K562 (cell line): ENCODE results near the gene CPS1. TPM values are rescaled to one million over a fixed set of nuclear protein-coding genes. Genes with fewer than 3 reads are reported as not detected.

Source experiments
- ATAC-seq: fragments of 200-7000 bp; cut with Tn5 transposase; 3 replicates; pipeline ENCODE4 v1.9.1; 2020; ENCODE audit warnings: moderate library complexity
- BruUV-seq: library from RNA; stranded (reverse); fragments of 400-500 nt; replicated peaks from 2 replicates; lab custom pipeline; 2021; lab: Mats Ljungman, UMichigan
- CTCF ChIA-PET: fragments of 300-600 bp; formaldehyde crosslinking; extraction: SDS; loops from one replicate; lab custom pipeline; 2021; ENCODE audit warnings: low intra/inter-chr PET ratio; lab: Yijun Ruan, JAX
- POLR2A ChIA-PET: fragments of 300-600, 350-650 bp; sonication (Branson Sonifier 250); formaldehyde crosslinking; extraction: SDS; loops from one replicate; lab custom pipeline; 2021; ENCODE audit warnings: antibody characterized with exemption, inconsistent platforms; lab: Yijun Ruan, JAX
- DNase-seq, 4 experiments: peaks; one replicate each; pipeline versions ENCODE4 v3.0.0 to v3.0.0-alpha.2; 2011 to 2018; ENCODE audit warnings: low spot score in 3 of 4, mixed read lengths in 3 of 4; ENCODE audit errors: extremely low read depth in 1 of 4
- FAIRE-seq: peaks from 2 replicates; lab custom pipeline; 2011; peaks lifted over from hg19 to GRCh38; lab: Jason Lieb, UNC
- H2AFZ ChIP-seq: 2 replicates; pipeline ENCODE4 v1.6.0; 2011; ENCODE audit warnings: low read depth, low read length, control low read depth, inconsistent platforms
- H3K27ac ChIP-seq: fragments of 200-600 bp; 3 replicates; pipeline ENCODE4 v1.8.0; 2011; ENCODE audit warnings: low read depth, mild to moderate bottlenecking, control low read depth, inconsistent platforms, low read length, moderate library complexity, mixed read lengths; ENCODE audit errors: extremely low read depth
- H3K27me3 ChIP-seq, 2 experiments: fragments of 300-600 bp in 1 of 2; 2 replicates in 1 of 2; 3 replicates in 1 of 2; pipeline versions ENCODE4 v1.6.0 to v1.8.0; 2011; ENCODE audit warnings: inconsistent platforms in 2 of 2, low read length in 2 of 2, mild to moderate bottlenecking in 1 of 2, mixed read lengths in 1 of 2, moderate library complexity in 1 of 2; ENCODE audit not compliant: control insufficient read depth in 2 of 2, insufficient read depth in 2 of 2
- H3K36me3 ChIP-seq: fragments of 300-600 bp; 3 replicates; pipeline ENCODE4 v1.8.0; 2011; ENCODE audit warnings: mild to moderate bottlenecking, low read length, inconsistent platforms; ENCODE audit not compliant: control insufficient read depth, insufficient read depth
- H3K4me1 ChIP-seq, 2 experiments: fragments of 200-600 bp in 1 of 2; replicated peaks in 1 of 2; 2 replicates in 1 of 2; 3 replicates in 1 of 2; pipeline versions ENCODE4 v1.5.1 to v1.8.0; 2011; ENCODE audit warnings: inconsistent platforms in 2 of 2, low read length in 2 of 2, mild to moderate bottlenecking in 1 of 2, mixed read lengths in 1 of 2, moderate library complexity in 1 of 2; ENCODE audit not compliant: control insufficient read depth in 2 of 2, insufficient read depth in 2 of 2
- H3K4me2 ChIP-seq: 2 replicates; pipeline ENCODE4 v1.6.1; 2011; ENCODE audit warnings: low read length, control low read depth, inconsistent platforms, mixed read lengths; ENCODE audit not compliant: insufficient read depth
- H3K4me3 ChIP-seq: fragments of 200-600 bp; sonication (generic), shearing (Covaris generic); 2 replicates; pipeline ENCODE4 v1.5.1; 2016; ENCODE audit warnings: control low read depth, inconsistent platforms
- H3K79me2 ChIP-seq: fragments of 200-600 bp; 3 replicates; pipeline ENCODE4 v1.8.0; 2011; ENCODE audit warnings: low read length, inconsistent platforms; ENCODE audit not compliant: control insufficient read depth, insufficient read depth
- H3K9ac ChIP-seq, 2 experiments: 2 replicates each; pipeline versions ENCODE4 v1.6.0 to v1.6.1; 2011; ENCODE audit warnings: low read depth in 2 of 2, low read length in 2 of 2, control low read depth in 1 of 2, inconsistent platforms in 1 of 2, mild to moderate bottlenecking in 1 of 2, mixed read lengths in 1 of 2; ENCODE audit not compliant: insufficient read depth in 1 of 2
- H3K9me1 ChIP-seq: one replicate; pipeline ENCODE4 v1.6.0; 2011; ENCODE audit warnings: inconsistent platforms, mild to moderate bottlenecking, low read length, moderate library complexity; ENCODE audit not compliant: control insufficient read depth, insufficient read depth
- H3K9me3 ChIP-seq: replicated peaks from 2 replicates; pipeline ENCODE4 v1.5.1; 2011; ENCODE audit warnings: low read depth, low read length, inconsistent platforms; ENCODE audit not compliant: control insufficient read depth, insufficient read depth
- H4K20me1 ChIP-seq: replicated peaks from 2 replicates; pipeline ENCODE4 v1.6.1; 2011; ENCODE audit warnings: low read length, inconsistent platforms, mixed read lengths; ENCODE audit not compliant: control insufficient read depth, insufficient read depth
- BACH1 ChIP-seq: fragments of 200-800 bp; sonication (Bioruptor generic); IDR thresholded peaks from 2 replicates; pipeline ENCODE4 v1.6.1; 2016; ENCODE audit warnings: missing genetic modification characterization, missing compliant biosample characterization
- CAMTA2 ChIP-seq: fragments of 250-450 bp; sonication (Bioruptor Pico); conservative IDR thresholded peaks from 2 replicates; pipeline ENCODE4 v1.5.1; 2022
- CCAR2 ChIP-seq: fragments of 200-400 bp; formaldehyde crosslinking; IDR thresholded peaks from 2 replicates; pipeline ENCODE4 v1.6.1; 2017; ENCODE audit warnings: mild to moderate bottlenecking, low read depth, low read length
- CREBBP ChIP-seq: IDR thresholded peaks from one replicate; pipeline ENCODE4 v1.6.1; 2012; ENCODE audit warnings: low read depth, mild to moderate bottlenecking, control low read depth, inconsistent platforms, low read length
- HNRNPH1 ChIP-seq: fragments of 200-400 bp; formaldehyde crosslinking; optimal IDR thresholded peaks from 2 replicates; pipeline ENCODE3; 2017; ENCODE audit warnings: low read depth, mild to moderate bottlenecking, low read length, moderate library complexity
- ILK ChIP-seq: fragments of 450-650 bp; IDR thresholded peaks from 2 replicates; pipeline ENCODE4 v1.6.1; 2016; ENCODE audit warnings: missing genetic modification characterization, low read depth, mild to moderate bottlenecking, missing compliant biosample characterization, moderate library complexity, borderline replicate concordance
- MTF1 ChIP-seq: fragments of 250-450 bp; sonication (Bioruptor Pico); IDR thresholded peaks from 2 replicates; pipeline ENCODE4 v1.9.0; 2021; ENCODE audit warnings: moderate library complexity, mild to moderate bottlenecking, inconsistent platforms, borderline replicate concordance
- TCF15 ChIP-seq: fragments of 250-450 bp; sonication (Bioruptor Pico); IDR thresholded peaks from 2 replicates; pipeline ENCODE4 v1.8.0; 2022; ENCODE audit warnings: moderate library complexity, mild to moderate bottlenecking, inconsistent platforms
- TFAM ChIP-seq: fragments of 250-450 bp; sonication (Bioruptor Pico); conservative IDR thresholded peaks from 2 replicates; pipeline ENCODE4 v1.5.0; 2021; ENCODE audit warnings: mild to moderate bottlenecking, moderate library complexity
- ZNF57 ChIP-seq: fragments of 450-650 bp; formaldehyde crosslinking; IDR thresholded peaks from 2 replicates; pipeline ENCODE4 v1.4.0; 2020; ENCODE audit warnings: mild to moderate bottlenecking, moderate library complexity
- WGBS: fragments of 100-300 bp; shearing (Covaris generic); methylation state at CpG from one replicate; pipeline ENCODE4 v1.1.6; 2016; ENCODE audit warnings: low coverage, mixed read lengths; ENCODE audit not compliant: insufficient coverage; ENCODE audit errors: missing lambda C conversion rate; 5-methylcytosine and 5-hydroxymethylcytosine counted together
- in situ Hi-C: fragments of 300-500 bp; cut with MboI; formaldehyde crosslinking; loops from 4 replicates; pipeline ENCODE4 v1.15.0; 2018; ENCODE audit warnings: inconsistent platforms, mixed read lengths
- intact Hi-C: fragments of 100-400 bp; cut with micrococcal nuclease; formaldehyde crosslinking; loops from 2 replicates; pipeline ENCODE4 v1.14.2; 2022
- polyA plus RNA-seq, 8 experiments: library from polyadenylated mRNA; depleted of rRNA in 4 of 8; stranded (reverse) in 5 of 8; unstranded in 3 of 8; fragments of >200 nt; fragmentation: Nextera tagmentation in 2 of 8; fragmentation: Illumina TruSeq in 1 of 8; extraction: Ambion mirVana in 2 of 8; extraction: Trizol in 1 of 8; gene quantifications; 2 replicates each; pipeline versions ENCODE4 v1.2.1 to v1.2.3, GENCODE V29; 2011 to 2014; ENCODE audit warnings: inconsistent platforms in 1 of 8, missing spikeins in 1 of 8
- total RNA-seq, 7 experiments: library from RNA; depleted of rRNA in 6 of 7; stranded (reverse); fragments of >200 nt in 6 of 7; fragmentation: Illumina TruSeq in 2 of 7; extraction: Trizol in 2 of 7; gene quantifications; 2 replicates each; pipeline versions ENCODE4 v1.2.1 to v1.2.3, GENCODE V29; 2011 to 2021; ENCODE audit warnings: low replicate concordance in 1 of 7

Gene CPS1
- total and polyA plus RNA-seq, 9 of the 15 experiments (the other 6 are each of a cell fraction or from before 2014, with no cell fraction given) = 2.4 to 13.5 (median 6.0) TPM

GRCh38 chr2:210642333-210642732, 85.9 kb downstream of the CPS1 start:
- POLR2A ChIA-PET = interaction anchor here (0.5 kb wide), 1 partner anchor 267 kb away, joined by 3 read pairs; no protein-coding TSS in a partner anchor
- Histone ChIP-seq H3K9me3 (no peaks in the 10 kb centered on the region), H3K27me3 (no peaks in the 10 kb centered on the region), H3K4me1 (no peaks in the 10 kb centered on the region), H4K20me1 (no peaks in the 10 kb centered on the region), H3K27ac (no peak overlapping the region), H3K4me3 (no peak overlapping the region), H3K9me1 (no peaks in the 10 kb centered on the region), H3K79me2 (no peaks in the 10 kb centered on the region), H3K4me2 (no peak overlapping the region), H3K36me3 (no peaks in the 10 kb centered on the region), H3K9ac (no peak overlapping the region), H2AFZ (no peak overlapping the region)
- in situ Hi-C loops = no loop called here
- no TSS peak for BruUV-seq
- intact Hi-C loops = no loop called here
- DNase-seq (no peak), FAIRE-seq (no peak), ATAC-seq (no peak)
- 24% methylated on average over 4 of the region's 4 CpGs for WGBS
- TF ChIP-seq BACH1 (tag) = no peak
- TF ChIP-seq ILK (tag) = no peak
- no peak for TF ChIP-seq CREBBP
- no peak for TF ChIP-seq HNRNPH1
- no peak for TF ChIP-seq MTF1 (CRISPR knock-in tag)
- no peak for TF ChIP-seq TFAM (CRISPR knock-in tag)
- no peak for TF ChIP-seq TCF15 (CRISPR knock-in tag)
- TF ChIP-seq CCAR2 = no peak
- no peak for TF ChIP-seq CAMTA2 (CRISPR knock-in tag)
- TF ChIP-seq ZNF57 (CRISPR knock-in tag) = no peak
- CTCF ChIA-PET = no interaction called here
